Gastrocnemius medialis (tissue), 4 donors: ENCODE measurements around the gene PRR33. TPM values are rescaled to one million over a fixed set of nuclear protein-coding genes. Genes with fewer than 3 reads are reported as not detected.
A peak's percentile ranks its signal among the peaks of the same experiment; 100 is the strongest.

ENCODE experiments used
- ATAC-seq, 2 donors: fragments of 150-250 bp; one replicate each; pipeline ENCODE4 v1.9.1; 2016
- DNase-seq, 2 donors: peaks; one replicate each; pipeline ENCODE4 v3.0.0-alpha.2; 2019
- H3K27ac ChIP-seq, 4 donors: fragments of 200-600 bp; sonication (generic); 1 replicate in 1 of 4; 2 replicates in 3 of 4; pipeline ENCODE4 v1.5.1; 2016 to 2018; ENCODE audit warnings: mild to moderate bottlenecking in 2 of 4, moderate library complexity in 1 of 4
- H3K27me3 ChIP-seq, 3 donors: fragments of 200-600 bp; sonication (generic) in 2 of 3; 1 replicate in 1 of 3; 2 replicates in 2 of 3; pipeline versions ENCODE4 v1.5.1 to v1.6.0; 2016 to 2019; ENCODE audit warnings: mild to moderate bottlenecking in 1 of 3, moderate library complexity in 1 of 3
- H3K36me3 ChIP-seq, 2 donors: fragments of 200-600 bp; sonication (generic) in 1 of 2; one replicate each; pipeline ENCODE4 v1.5.1; 2017 to 2018
- H3K4me1 ChIP-seq, 2 donors: fragments of 200-600 bp; sonication (generic) in 1 of 2; one replicate each; pipeline ENCODE4 v1.5.1; 2016 to 2017; ENCODE audit warnings: mild to moderate bottlenecking in 2 of 2
- H3K4me3 ChIP-seq, 4 donors: fragments of 200-600 bp; sonication (generic) in 3 of 4; 1 replicate in 1 of 4; 2 replicates in 3 of 4; pipeline ENCODE4 v1.5.1; 2016 to 2019; ENCODE audit warnings: mild to moderate bottlenecking in 2 of 4
- H3K9me3 ChIP-seq, 3 donors: fragments of 200-600 bp; sonication (generic) in 2 of 3; 1 replicate in 1 of 3; 2 replicates in 2 of 3; pipeline ENCODE4 v1.5.1; 2016 to 2019
- POLR2A ChIP-seq, 2 donors: fragments of 450-650 bp; IDR thresholded peaks; one replicate each; pipeline ENCODE4 v1.6.1; 2017; ENCODE audit warnings: antibody characterized with exemption in 2 of 2, mild to moderate bottlenecking in 2 of 2, moderate library complexity in 2 of 2
- in situ Hi-C, 4 donors: fragments of 200-750 bp; cut with MboI; loops; one replicate each; pipeline versions ENCODE4 v1.15.0 to v1.8.0; 2017; ENCODE audit warnings: low sequenced_read_pairs in 4 of 4
- intact Hi-C: fragments of 100-400 bp; cut with DNase I; formaldehyde crosslinking; loops from one replicate; pipeline ENCODE4 v1.15.1; 2023; ENCODE audit warnings: low total_unique reads
- microRNA-seq, 2 donors: library from miRNA; unstranded; fragments of <30 nt; microRNA quantifications; one replicate each; pipeline ENCODE4, GENCODE V29; 2016; ENCODE audit warnings: borderline replicate concordance in 2 of 2
- total RNA-seq, 4 donors: library from RNA; depleted of rRNA; stranded (reverse); fragments of >200 nt; gene quantifications; one replicate each; pipeline versions ENCODE4 v1.1.0 to v1.2.3, GENCODE V29; 2016
- TF ChIP-seq, protein P1 (sequence below), 5 experiments: fragments of 450-650 bp in 3 of 5; fragments of 200-600 bp in 2 of 5; sonication (generic) in 2 of 5; IDR thresholded peaks in 4 of 5; conservative IDR thresholded peaks in 1 of 5; 1 replicate in 4 of 5; 2 replicates in 1 of 5; pipeline ENCODE4 v1.5.1; 2016 to 2019; ENCODE audit warnings: antibody characterized with exemption in 5 of 5, mild to moderate bottlenecking in 3 of 5, moderate library complexity in 3 of 5

Gene PRR33
- total RNA-seq, 4 donors from 2014 or later, result 0.16 to 2.3 (median 1.0) TPM

DNA sequence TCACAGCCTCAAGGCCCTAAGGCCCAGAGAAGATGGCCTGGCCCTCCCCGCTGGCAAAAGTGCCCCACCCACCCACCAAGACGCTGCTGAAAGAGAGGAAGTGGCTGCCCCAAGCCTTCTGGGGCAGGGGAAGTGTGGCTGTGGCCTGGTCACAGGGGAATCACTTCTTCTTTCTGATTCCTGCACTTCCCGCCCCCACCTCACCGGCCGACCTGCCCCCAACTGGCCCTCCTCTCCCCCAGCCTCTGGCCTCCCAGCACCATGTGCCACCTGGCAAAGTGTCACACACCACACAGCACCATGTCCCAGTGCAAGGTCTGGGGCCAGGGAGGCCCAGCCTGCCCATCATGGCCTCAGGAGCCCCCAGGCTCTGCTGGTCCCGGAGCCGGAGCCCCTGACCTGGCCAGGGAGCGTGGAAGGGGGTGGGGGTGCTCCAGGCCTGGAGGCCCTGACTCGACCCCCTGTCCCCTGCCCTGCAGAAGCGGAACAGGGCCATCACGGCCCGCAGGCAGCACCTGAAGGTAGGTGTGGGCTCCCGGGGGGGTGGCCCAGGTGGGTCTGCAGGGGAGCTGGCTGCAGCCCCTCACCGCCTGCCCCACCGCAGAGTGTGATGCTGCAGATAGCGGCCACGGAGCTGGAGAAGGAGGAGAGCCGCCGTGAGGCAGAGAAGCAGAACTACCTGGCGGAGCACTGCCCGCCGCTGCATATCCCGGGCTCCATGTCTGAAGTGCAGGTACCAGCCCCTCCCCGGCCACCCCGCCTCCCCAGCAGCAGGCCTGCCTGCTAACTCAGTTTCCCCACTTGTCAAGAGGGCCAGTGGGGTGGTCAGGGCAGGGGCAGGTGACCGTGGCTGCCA is 51.5 kb downstream of the PRR33 start:
- TF ChIP-seq, protein P1, sequence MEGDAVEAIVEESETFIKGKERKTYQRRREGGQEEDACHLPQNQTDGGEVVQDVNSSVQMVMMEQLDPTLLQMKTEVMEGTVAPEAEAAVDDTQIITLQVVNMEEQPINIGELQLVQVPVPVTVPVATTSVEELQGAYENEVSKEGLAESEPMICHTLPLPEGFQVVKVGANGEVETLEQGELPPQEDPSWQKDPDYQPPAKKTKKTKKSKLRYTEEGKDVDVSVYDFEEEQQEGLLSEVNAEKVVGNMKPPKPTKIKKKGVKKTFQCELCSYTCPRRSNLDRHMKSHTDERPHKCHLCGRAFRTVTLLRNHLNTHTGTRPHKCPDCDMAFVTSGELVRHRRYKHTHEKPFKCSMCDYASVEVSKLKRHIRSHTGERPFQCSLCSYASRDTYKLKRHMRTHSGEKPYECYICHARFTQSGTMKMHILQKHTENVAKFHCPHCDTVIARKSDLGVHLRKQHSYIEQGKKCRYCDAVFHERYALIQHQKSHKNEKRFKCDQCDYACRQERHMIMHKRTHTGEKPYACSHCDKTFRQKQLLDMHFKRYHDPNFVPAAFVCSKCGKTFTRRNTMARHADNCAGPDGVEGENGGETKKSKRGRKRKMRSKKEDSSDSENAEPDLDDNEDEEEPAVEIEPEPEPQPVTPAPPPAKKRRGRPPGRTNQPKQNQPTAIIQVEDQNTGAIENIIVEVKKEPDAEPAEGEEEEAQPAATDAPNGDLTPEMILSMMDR (IDR thresholded peaks at IDR 0.05 in 4 of 5, conservative IDR thresholded peaks at IDR 0.05 in 1 of 5), result no peak
- TF ChIP-seq POLR2A (IDR thresholded peaks at IDR 0.05), result no peak
- DNase-seq (peak in 1 of 2 donors; percentile 54), ATAC-seq (no peak)
- H3K27me3 ChIP-seq, result no peaks in the 10 kb centered on the region
- H3K4me3 ChIP-seq, result peak overlapping the region; percentile 25 to 57 (median 39)
- intact Hi-C loops (loop anchor here (2.0 to 5.0 kb wide), 2 partner anchors 42 to 79 kb away; partner anchors contain the start of gene TNNT3), in situ Hi-C loops (no loop called here)
- peaks cover 0 to 28% of the 10 kb centered on the region in 2 donors for H3K4me1 ChIP-seq
- peak overlapping the region; percentile 88 to 95 (median 92) for H3K27ac ChIP-seq
- H3K9me3 ChIP-seq, result no peaks in the 10 kb centered on the region
- H3K36me3 ChIP-seq, result no peaks in the 10 kb centered on the region

DNA sequence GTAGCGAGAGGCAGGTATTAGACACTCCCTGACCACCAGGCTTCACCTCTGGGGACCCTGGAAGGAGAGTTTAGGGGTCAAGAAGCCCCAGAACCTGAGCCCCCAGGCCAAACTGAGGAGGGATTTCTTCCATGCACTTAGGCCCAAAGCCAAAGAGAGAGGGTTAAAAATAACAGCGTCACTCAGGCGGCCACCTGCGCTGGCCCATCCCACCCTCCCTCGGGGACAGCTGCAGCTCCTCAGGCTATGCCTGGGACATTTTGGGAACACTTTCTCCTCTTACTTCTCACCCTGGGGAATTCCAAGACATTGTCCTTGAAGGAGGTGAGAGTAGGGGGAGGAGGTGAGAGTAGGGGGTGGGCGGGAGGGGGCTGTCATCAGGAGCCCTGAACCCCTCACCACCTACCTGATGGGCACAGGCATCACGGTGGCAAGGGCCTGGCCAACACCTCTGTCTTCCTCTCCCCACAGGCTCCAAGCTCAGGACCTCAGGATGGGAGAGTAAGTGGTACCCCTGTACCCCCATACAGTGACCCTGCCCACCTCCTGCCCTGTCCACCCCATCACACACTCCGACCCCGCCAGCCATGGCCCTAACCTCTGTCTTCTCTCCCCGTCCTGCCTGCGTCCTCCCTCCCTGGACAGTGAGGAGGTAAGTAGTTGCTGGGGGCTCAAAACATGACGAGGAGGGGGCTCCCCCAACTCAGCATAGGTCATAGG is 52.3 kb downstream of the PRR33 start:
- in situ Hi-C loops (no loop called here), intact Hi-C loops (loop anchor here (2.0 to 5.0 kb wide), 2 partner anchors 43 to 79 kb away; partner anchors contain the start of gene TNNT3)
- ATAC-seq (peak; percentile 56 to 58), DNase-seq (peak in 1 of 2 donors; percentile 78)
- Histone ChIP-seq H3K36me3 (no peaks in the 10 kb centered on the region), H3K27ac (peak overlapping the region; percentile 88 to 95 (median 92)), H3K9me3 (no peaks in the 10 kb centered on the region), H3K4me1 (peaks cover 0 to 28% of the 10 kb centered on the region in 2 donors), H3K4me3 (peak overlapping the region; percentile 36 to 57 (median 40)), H3K27me3 (no peaks in the 10 kb centered on the region)
- TF ChIP-seq, protein P1 (IDR thresholded peaks at IDR 0.05 in 4 of 5, conservative IDR thresholded peaks at IDR 0.05 in 1 of 5), result no peak
- no peak for TF ChIP-seq POLR2A (IDR thresholded peaks at IDR 0.05)

DNA sequence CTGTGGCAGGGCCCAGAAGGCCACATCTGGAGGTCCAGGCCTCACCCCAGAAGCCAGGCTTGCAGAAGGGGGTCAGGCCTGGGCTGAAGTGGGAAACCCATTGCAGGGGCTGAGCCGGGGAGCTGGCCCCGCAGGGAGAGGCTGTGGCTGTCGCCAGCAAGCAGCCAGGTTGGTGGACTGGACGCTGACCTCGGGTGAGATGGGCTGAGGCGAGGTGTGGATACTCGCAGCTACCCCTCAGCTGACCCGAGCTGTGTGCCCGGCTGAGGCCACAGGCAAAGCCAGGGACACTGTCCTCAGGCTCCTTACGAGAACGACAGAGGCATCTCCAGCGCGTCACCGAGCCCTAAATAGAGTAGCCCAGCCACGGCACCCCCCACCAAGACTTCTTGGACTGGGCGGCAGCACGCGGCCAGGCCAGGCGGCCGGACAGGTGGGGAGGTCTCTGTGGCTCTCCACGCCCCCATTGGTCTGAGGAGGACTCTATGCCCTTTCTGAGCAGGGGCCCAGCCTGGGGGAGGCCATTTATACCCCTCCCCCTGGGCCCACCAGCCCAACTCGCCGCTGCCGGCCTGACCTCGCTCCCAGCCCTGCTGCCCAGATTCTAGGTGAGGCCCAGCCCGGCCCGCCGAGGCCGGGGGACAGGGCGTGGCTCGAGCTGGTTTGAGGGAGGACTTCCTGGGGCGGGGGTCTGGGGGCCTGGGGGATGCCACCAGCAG is 53.1 kb downstream of the PRR33 start, which contains the start of gene TNNI2:
Gene TNNI2, plus strand, starts transcription at position 556 of the 719 bp plus-strand sequence. CDS start 716 bp downstream, outside the sequence.
- Histone ChIP-seq H3K4me1 (peaks cover 0 to 28% of the 10 kb centered on the region in 2 donors), H3K36me3 (no peaks in the 10 kb centered on the region), H3K4me3 (peak within 1 kb of the TSS; percentile 36 to 57 (median 40)), H3K27me3 (no peaks in the 10 kb centered on the region), H3K27ac (peak within 1 kb of the TSS; percentile 88 to 95 (median 92)), H3K9me3 (no peaks in the 10 kb centered on the region)
- DNase-seq (peak; percentile 77 to 92), ATAC-seq (peak; percentile 56 to 75)
- intact Hi-C loops, result loop anchor here (2.0 to 5.0 kb wide), 2 partner anchors 44 to 80 kb away; partner anchors contain the start of gene TNNT3
- TF ChIP-seq POLR2A (IDR thresholded peaks at IDR 0.05), result peak; percentile 57 to 67
- TF ChIP-seq, protein P1 (IDR thresholded peaks at IDR 0.05 in 4 of 5, conservative IDR thresholded peaks at IDR 0.05 in 1 of 5), result no peak
- in situ Hi-C loops, result no loop called here

Small RNAs within 50 kb of the gene (microRNA-seq; reads per million reads assigned to microRNA genes)
- gene MIR4298 (0 reads per million in 2 donors), gene MIR7847 (0 reads per million in 2 donors)

Other genes starting within 250 kb of the PRR33 start
- gene KRTAP5-6, start 194.7 kb downstream of the PRR33 start, total RNA-seq, result not detected
- 1 to 10 TPM; 1.1 to 7.2 (median 4.9) TPM for gene IFITM10, start 141.3 kb downstream of the PRR33 start, total RNA-seq
- 100 to 1,000 TPM; 490 to 981 (median 845) TPM for gene CTSD, start 128.0 kb downstream of the PRR33 start, total RNA-seq
- gene SYT8, start 56.9 kb downstream of the PRR33 start, total RNA-seq, result not detected
- 1,000 to 10,000 TPM; 1,499 to 3,728 (median 2,254) TPM for gene TNNI2, start 52.9 kb downstream of the PRR33 start, total RNA-seq
- 10 to 100 TPM in 1 of 4 donors, 1 to 10 TPM in 3; 3.0 to 13.5 (median 5.5) TPM for gene LSP1, start 38.8 kb downstream of the PRR33 start, total RNA-seq
- 1,000 to 10,000 TPM; 1,260 to 3,441 (median 1,835) TPM for gene TNNT3, start 27.8 kb upstream of the PRR33 start, total RNA-seq
- 100 to 1,000 TPM; 128 to 243 (median 187) TPM for gene MRPL23, start 55.4 kb upstream of the PRR33 start, total RNA-seq
- gene H19, start 105.9 kb upstream of the PRR33 start, total RNA-seq, result 1,000 to 10,000 TPM; 1,088 to 2,877 (median 2,059) TPM
- gene IGF2, start 247.5 kb upstream of the PRR33 start, total RNA-seq, result 10 to 100 TPM; 21.6 to 42.4 (median 29.2) TPM